ENCODE measurements around the gene ASPG.

ASPG gene

GRCh38 chr14:104054222-104054905, 31.1 kb upstream of the ASPG start:
- TF ChIP-seq GABPA (IDR thresholded peaks at IDR 0.05; ENCODE audit: low read depth) (no peak), SPI1 (IDR thresholded peaks at IDR 0.05; ENCODE audit: borderline replicate concordance, low read depth) (no peak), POLR2AphosphoS5 (IDR thresholded peaks at IDR 0.05; ENCODE audit: low read depth) (no peak), CTCF (IDR thresholded peaks at IDR 0.05; ENCODE audit: insufficient read depth, low read length) (no peak)
- TF ChIP-seq, protein P1, sequence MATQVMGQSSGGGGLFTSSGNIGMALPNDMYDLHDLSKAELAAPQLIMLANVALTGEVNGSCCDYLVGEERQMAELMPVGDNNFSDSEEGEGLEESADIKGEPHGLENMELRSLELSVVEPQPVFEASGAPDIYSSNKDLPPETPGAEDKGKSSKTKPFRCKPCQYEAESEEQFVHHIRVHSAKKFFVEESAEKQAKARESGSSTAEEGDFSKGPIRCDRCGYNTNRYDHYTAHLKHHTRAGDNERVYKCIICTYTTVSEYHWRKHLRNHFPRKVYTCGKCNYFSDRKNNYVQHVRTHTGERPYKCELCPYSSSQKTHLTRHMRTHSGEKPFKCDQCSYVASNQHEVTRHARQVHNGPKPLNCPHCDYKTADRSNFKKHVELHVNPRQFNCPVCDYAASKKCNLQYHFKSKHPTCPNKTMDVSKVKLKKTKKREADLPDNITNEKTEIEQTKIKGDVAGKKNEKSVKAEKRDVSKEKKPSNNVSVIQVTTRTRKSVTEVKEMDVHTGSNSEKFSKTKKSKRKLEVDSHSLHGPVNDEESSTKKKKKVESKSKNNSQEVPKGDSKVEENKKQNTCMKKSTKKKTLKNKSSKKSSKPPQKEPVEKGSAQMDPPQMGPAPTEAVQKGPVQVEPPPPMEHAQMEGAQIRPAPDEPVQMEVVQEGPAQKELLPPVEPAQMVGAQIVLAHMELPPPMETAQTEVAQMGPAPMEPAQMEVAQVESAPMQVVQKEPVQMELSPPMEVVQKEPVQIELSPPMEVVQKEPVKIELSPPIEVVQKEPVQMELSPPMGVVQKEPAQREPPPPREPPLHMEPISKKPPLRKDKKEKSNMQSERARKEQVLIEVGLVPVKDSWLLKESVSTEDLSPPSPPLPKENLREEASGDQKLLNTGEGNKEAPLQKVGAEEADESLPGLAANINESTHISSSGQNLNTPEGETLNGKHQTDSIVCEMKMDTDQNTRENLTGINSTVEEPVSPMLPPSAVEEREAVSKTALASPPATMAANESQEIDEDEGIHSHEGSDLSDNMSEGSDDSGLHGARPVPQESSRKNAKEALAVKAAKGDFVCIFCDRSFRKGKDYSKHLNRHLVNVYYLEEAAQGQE (IDR thresholded peaks at IDR 0.05; ENCODE audit: insufficient replicate concordance, low read depth) = no peak
- Histone ChIP-seq H3K27me3 (ENCODE audit: insufficient read depth, poor library complexity, severe bottlenecking) (peaks cover 2% of the 10 kb centered on the region), H3K27ac (replicated peaks) (no peak overlapping the region), H3K4me3 (replicated peaks; ENCODE audit: insufficient read depth, low read length) (no peak overlapping the region)
- DNase-seq (ENCODE audit: low read depth in 1 of 2, low spot score in 1 of 2) = no peak

GRCh38 chr14:104062281-104062680, 23.2 kb upstream of the ASPG start:
- no peak for DNase-seq (ENCODE audit: low read depth in 1 of 2, low spot score in 1 of 2)
- Histone ChIP-seq H3K27ac (replicated peaks) (no peak overlapping the region), H3K27me3 (ENCODE audit: insufficient read depth, poor library complexity, severe bottlenecking) (peaks cover 4% of the 10 kb centered on the region), H3K4me3 (replicated peaks; ENCODE audit: insufficient read depth, low read length) (no peak overlapping the region)
- TF ChIP-seq GABPA (IDR thresholded peaks at IDR 0.05; ENCODE audit: low read depth) = no peak
- TF ChIP-seq, protein P1 (IDR thresholded peaks at IDR 0.05; ENCODE audit: insufficient replicate concordance, low read depth) = no peak
- TF ChIP-seq POLR2AphosphoS5 (IDR thresholded peaks at IDR 0.05; ENCODE audit: low read depth) = no peak
- TF ChIP-seq CTCF (IDR thresholded peaks at IDR 0.05; ENCODE audit: insufficient read depth, low read length) = no peak

DNA sequence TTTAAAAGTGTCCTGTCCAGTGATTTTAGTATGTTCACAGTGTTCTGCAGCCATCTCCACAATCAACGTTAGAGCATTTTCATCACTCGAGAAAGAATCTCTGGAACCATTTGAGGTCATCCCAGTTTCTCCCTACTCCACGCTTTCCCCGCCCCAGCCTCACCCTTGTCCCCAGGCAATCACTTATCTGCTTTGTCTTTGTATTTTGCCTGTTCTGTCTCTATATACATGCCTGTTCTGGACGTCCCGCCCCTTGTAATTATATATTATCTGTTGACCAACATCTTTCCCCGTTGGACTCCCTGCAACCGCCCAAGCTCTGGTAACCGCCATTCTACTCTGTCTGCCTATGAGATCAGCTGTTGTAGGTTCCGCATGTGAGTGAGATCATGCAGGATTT, 21.5 kb upstream of the ASPG start:
- no peak for DNase-seq (ENCODE audit: low read depth in 1 of 2, low spot score in 1 of 2)

More for the DNA sequence above, 21.5 kb upstream of the ASPG start:
- H3K27me3 ChIP-seq (ENCODE audit: insufficient read depth, poor library complexity, severe bottlenecking) = peaks cover 4% of the 10 kb centered on the region
- no peak overlapping the region for H3K4me3 ChIP-seq (replicated peaks; ENCODE audit: insufficient read depth, low read length)
- H3K27ac ChIP-seq (replicated peaks) = no peak overlapping the region
- TF ChIP-seq, protein P1 (IDR thresholded peaks at IDR 0.05; ENCODE audit: insufficient replicate concordance, low read depth) = no peak
- no peak for TF ChIP-seq GABPA (IDR thresholded peaks at IDR 0.05; ENCODE audit: low read depth)
- TF ChIP-seq CTCF (IDR thresholded peaks at IDR 0.05; ENCODE audit: insufficient read depth, low read length) = no peak
- no peak for TF ChIP-seq POLR2AphosphoS5 (IDR thresholded peaks at IDR 0.05; ENCODE audit: low read depth)
- TF ChIP-seq SPI1 (IDR thresholded peaks at IDR 0.05; ENCODE audit: borderline replicate concordance, low read depth) = no peak
